Fibroblast of lung (primary cell): ENCODE data around the gene RGS2. TPM values are rescaled to one million over a fixed set of nuclear protein-coding genes. Genes with fewer than 3 reads are reported as not detected.
A peak's percentile ranks its signal among the peaks of the same experiment; 100 is the strongest.

Experiments used
- DNase-seq, 2 donors: peaks; one replicate each; pipeline versions ENCODE4 v3.0.0 to v3.0.0-alpha.2; 2010; ENCODE audit warnings: low read depth in 2 of 2
- H2AFZ ChIP-seq: 2 replicates; pipeline ENCODE4 v1.5.1; 2012; ENCODE audit warnings: low read length, control low read depth, inconsistent platforms
- H3K27ac ChIP-seq: 2 replicates; pipeline ENCODE4 v1.5.1; 2011; ENCODE audit warnings: low read length, control low read depth; ENCODE audit not compliant: insufficient read depth
- H3K27me3 ChIP-seq: 2 replicates; pipeline ENCODE4 v1.5.1; 2011; ENCODE audit warnings: mild to moderate bottlenecking, low read length; ENCODE audit not compliant: control insufficient read depth, insufficient read depth
- H3K36me3 ChIP-seq: 2 replicates; pipeline ENCODE4 v1.5.1; 2011; ENCODE audit warnings: low read length; ENCODE audit not compliant: control insufficient read depth, insufficient read depth
- H3K4me1 ChIP-seq: 2 replicates; pipeline ENCODE4 v1.5.1; 2011; ENCODE audit warnings: low read length; ENCODE audit not compliant: control insufficient read depth, insufficient read depth; ENCODE audit errors: extremely low read depth
- H3K4me2 ChIP-seq: 2 replicates; pipeline ENCODE4 v1.5.1; 2011; ENCODE audit warnings: low read length, control low read depth; ENCODE audit not compliant: insufficient read depth; ENCODE audit errors: extremely low read depth
- H3K4me3 ChIP-seq, 4 experiments: fragments of 200-600 bp in 1 of 4; sonication (generic) in 1 of 4; replicated peaks in 1 of 4; 2 replicates each; pipeline ENCODE4 v1.5.1; 2011 to 2016; ENCODE audit warnings: low read length in 4 of 4, low read depth in 3 of 4, mild to moderate bottlenecking in 3 of 4, control low read depth in 2 of 4, inconsistent platforms in 1 of 4, mixed read lengths in 1 of 4; ENCODE audit not compliant: insufficient read depth in 1 of 4; ENCODE audit errors: control extremely low read depth in 1 of 4
- H3K79me2 ChIP-seq: 2 replicates; pipeline ENCODE4 v1.5.1; 2012; ENCODE audit warnings: mild to moderate bottlenecking, low read length, inconsistent platforms; ENCODE audit not compliant: control insufficient read depth, insufficient read depth
- H3K9ac ChIP-seq: 2 replicates; pipeline ENCODE4 v1.5.1; 2011; ENCODE audit warnings: mild to moderate bottlenecking, low read length, control low read depth; ENCODE audit not compliant: insufficient read depth
- H3K9me3 ChIP-seq: 2 replicates; pipeline ENCODE4 v1.5.1; 2012; ENCODE audit warnings: low read depth, low read length; ENCODE audit not compliant: control insufficient read depth, insufficient read depth
- H4K20me1 ChIP-seq: 2 replicates; pipeline ENCODE4 v1.5.1; 2011; ENCODE audit warnings: low read length; ENCODE audit not compliant: control insufficient read depth, insufficient read depth; ENCODE audit errors: extremely low read depth
- EZH2 ChIP-seq: IDR thresholded peaks from 2 replicates; pipeline ENCODE4 v1.5.1; 2012; ENCODE audit warnings: low read length, control low read depth, mild to moderate bottlenecking; ENCODE audit errors: missing control alignments
- polyA plus RNA-seq, 2 donors: library from polyadenylated mRNA; depleted of rRNA in 1 of 2; stranded (reverse) in 1 of 2; unstranded in 1 of 2; fragments of >200 nt; gene quantifications; 2 replicates each; pipeline ENCODE4 v1.2.1, GENCODE V29; 2011 to 2012; ENCODE audit warnings: missing spikeins in 1 of 2
- total RNA-seq: library from RNA; depleted of rRNA; stranded (reverse); fragments of >200 nt; gene quantifications from 2 replicates; pipeline ENCODE4 v1.2.1, GENCODE V29; 2014
- TF ChIP-seq, protein P1 (sequence below), 2 donors: IDR thresholded peaks in 1 of 2; conservative IDR thresholded peaks in 1 of 2; 1 replicate in 1 of 2; 2 replicates in 1 of 2; pipeline ENCODE4 v1.5.1; 2011 to 2012; ENCODE audit warnings: low read length in 2 of 2, control low read depth in 1 of 2, inconsistent platforms in 1 of 2, low read depth in 1 of 2, mild to moderate bottlenecking in 1 of 2

RGS2 gene
- total and polyA plus RNA-seq, 2 donors (not counting 1 experiment from before 2014, with no cell fraction given) = 31.7 to 43.9 TPM

DNA sequence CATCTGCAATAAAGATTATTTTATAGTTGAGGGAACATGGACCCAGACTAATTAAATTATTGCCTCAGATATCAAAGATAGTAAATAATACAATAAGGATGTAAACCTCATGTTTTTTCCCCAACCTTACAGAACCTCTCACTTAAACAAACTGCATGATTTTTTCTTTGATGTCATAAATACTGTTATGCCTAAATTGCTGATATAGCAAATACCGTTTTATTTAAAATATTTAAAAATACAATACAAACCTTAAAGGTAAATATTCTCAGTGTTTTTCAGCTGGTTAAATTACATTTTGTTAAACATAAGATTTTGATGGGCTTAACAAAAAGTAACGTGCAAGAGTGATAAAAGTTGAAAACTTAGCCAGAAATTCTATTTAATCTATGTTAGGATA, 24.4 kb upstream of the RGS2 start:
- no peaks in the 10 kb centered on the region for H3K4me1 ChIP-seq
- H4K20me1 ChIP-seq = no peaks in the 10 kb centered on the region
- no peak for DNase-seq
- no peaks in the 10 kb centered on the region for H3K79me2 ChIP-seq
- H3K9me3 ChIP-seq = no peaks in the 10 kb centered on the region
- H3K36me3 ChIP-seq = no peaks in the 10 kb centered on the region
- TF ChIP-seq, protein P1, sequence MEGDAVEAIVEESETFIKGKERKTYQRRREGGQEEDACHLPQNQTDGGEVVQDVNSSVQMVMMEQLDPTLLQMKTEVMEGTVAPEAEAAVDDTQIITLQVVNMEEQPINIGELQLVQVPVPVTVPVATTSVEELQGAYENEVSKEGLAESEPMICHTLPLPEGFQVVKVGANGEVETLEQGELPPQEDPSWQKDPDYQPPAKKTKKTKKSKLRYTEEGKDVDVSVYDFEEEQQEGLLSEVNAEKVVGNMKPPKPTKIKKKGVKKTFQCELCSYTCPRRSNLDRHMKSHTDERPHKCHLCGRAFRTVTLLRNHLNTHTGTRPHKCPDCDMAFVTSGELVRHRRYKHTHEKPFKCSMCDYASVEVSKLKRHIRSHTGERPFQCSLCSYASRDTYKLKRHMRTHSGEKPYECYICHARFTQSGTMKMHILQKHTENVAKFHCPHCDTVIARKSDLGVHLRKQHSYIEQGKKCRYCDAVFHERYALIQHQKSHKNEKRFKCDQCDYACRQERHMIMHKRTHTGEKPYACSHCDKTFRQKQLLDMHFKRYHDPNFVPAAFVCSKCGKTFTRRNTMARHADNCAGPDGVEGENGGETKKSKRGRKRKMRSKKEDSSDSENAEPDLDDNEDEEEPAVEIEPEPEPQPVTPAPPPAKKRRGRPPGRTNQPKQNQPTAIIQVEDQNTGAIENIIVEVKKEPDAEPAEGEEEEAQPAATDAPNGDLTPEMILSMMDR (conservative IDR thresholded peaks at IDR 0.05 in 1 of 2, IDR thresholded peaks at IDR 0.05 in 1 of 2; ENCODE audit: low read depth in 1 of 2, low read length in 2 of 2) = no peak
- no peak overlapping the region for H3K27ac ChIP-seq
- H3K9ac ChIP-seq = no peak overlapping the region
- no peak overlapping the region for H2AFZ ChIP-seq
- no peak overlapping the region for H3K4me3 ChIP-seq
- H3K4me2 ChIP-seq = no peak overlapping the region
- H3K27me3 ChIP-seq = no peaks in the 10 kb centered on the region

- Histone ChIP-seq H3K27me3 (no peaks in the 10 kb centered on the region), H3K4me2 (no peak overlapping the region), H2AFZ (no peak overlapping the region), H3K36me3 (no peaks in the 10 kb centered on the region), H3K9ac (no peak overlapping the region), H3K4me3 (no peak overlapping the region), H3K9me3 (no peaks in the 10 kb centered on the region), H3K4me1 (no peaks in the 10 kb centered on the region), H4K20me1 (no peaks in the 10 kb centered on the region), H3K79me2 (no peaks in the 10 kb centered on the region), H3K27ac (no peak overlapping the region)
- no peak for TF ChIP-seq EZH2
- TF ChIP-seq, protein P1 (conservative IDR thresholded peaks at IDR 0.05 in 1 of 2, IDR thresholded peaks at IDR 0.05 in 1 of 2; ENCODE audit: low read depth in 1 of 2, low read length in 2 of 2) = no peak
- DNase-seq = no peak
These were observed 22.3 kb upstream of the RGS2 start for GRCh38 chr1:192786576-192786975.

- Histone ChIP-seq H4K20me1 (no peaks in the 10 kb centered on the region), H3K9ac (no peak overlapping the region), H3K79me2 (no peaks in the 10 kb centered on the region), H3K27me3 (no peaks in the 10 kb centered on the region), H3K4me3 (no peak overlapping the region), H3K36me3 (no peaks in the 10 kb centered on the region), H3K4me2 (peak overlapping the region; percentile 79), H3K9me3 (no peaks in the 10 kb centered on the region), H2AFZ (peak overlapping the region; percentile 74), H3K4me1 (no peaks in the 10 kb centered on the region), H3K27ac (peak overlapping the region; percentile 29)
- peak; percentile 49 to 84 for DNase-seq
- no peak for TF ChIP-seq EZH2
- TF ChIP-seq, protein P1 (conservative IDR thresholded peaks at IDR 0.05 in 1 of 2, IDR thresholded peaks at IDR 0.05 in 1 of 2; ENCODE audit: low read depth in 1 of 2, low read length in 2 of 2) = no peak
These were observed 20.8 kb upstream of the RGS2 start for GRCh38 chr1:192787914-192788585.
